DND-41 (cell line): Measurements from ENCODE around the gene PIAS2.
"Not testable (repeated sequence)": the region's sequence is repeated elsewhere in the genome, so short reads cannot be mapped to it uniquely, and the experiment has no call there.

Experiments
- ATAC-seq: fragments of 200-7000 bp; cut with Tn5 transposase; 3 replicates; pipeline ENCODE4 v1.9.1; 2021; ENCODE audit warnings: low read depth; ENCODE audit not compliant: insufficient read depth
- DNase-seq: peaks from one replicate; pipeline ENCODE4 v3.0.0-alpha.2; 2020
- H2AFZ ChIP-seq: 2 replicates; pipeline ENCODE4 v1.6.0; 2012; ENCODE audit warnings: low read depth, low read length
- H3K27ac ChIP-seq: 2 replicates; pipeline ENCODE4 v1.5.1; 2012; ENCODE audit warnings: low read length, inconsistent platforms
- H3K27me3 ChIP-seq: fragments of 200-600 bp; sonication (generic); 2 replicates; pipeline ENCODE4 v1.6.0; 2012; ENCODE audit warnings: low read length, mild to moderate bottlenecking, inconsistent platforms; ENCODE audit not compliant: insufficient read depth, poor library complexity
- H3K36me3 ChIP-seq: 2 replicates; pipeline ENCODE4 v1.5.1; 2012; ENCODE audit warnings: low read length, inconsistent platforms; ENCODE audit not compliant: insufficient read depth
- H3K4me1 ChIP-seq: 2 replicates; pipeline ENCODE4 v1.5.1; 2012; ENCODE audit warnings: mild to moderate bottlenecking, low read length; ENCODE audit not compliant: insufficient read depth
- H3K4me2 ChIP-seq: 2 replicates; pipeline ENCODE4 v1.6.0; 2012; ENCODE audit warnings: mild to moderate bottlenecking, moderate library complexity, low read length, inconsistent platforms; ENCODE audit not compliant: insufficient read depth
- H3K4me3 ChIP-seq, 2 experiments: fragments of 200-600 bp in 1 of 2; shearing (Covaris generic) in 1 of 2; 2 replicates each; pipeline ENCODE4 v1.5.1; 2012 to 2016; ENCODE audit warnings: inconsistent platforms in 2 of 2, low read length in 2 of 2, mild to moderate bottlenecking in 2 of 2, low read depth in 1 of 2, moderate library complexity in 1 of 2
- H3K79me2 ChIP-seq: 2 replicates; pipeline ENCODE4 v1.6.0; 2012; ENCODE audit warnings: low read length, inconsistent platforms; ENCODE audit not compliant: insufficient read depth
- H3K9ac ChIP-seq: 2 replicates; pipeline ENCODE4 v1.6.0; 2012; ENCODE audit warnings: low read depth, mild to moderate bottlenecking, inconsistent platforms, low read length, moderate library complexity
- H3K9me3 ChIP-seq: 2 replicates; pipeline ENCODE4 v1.5.1; 2012; ENCODE audit warnings: low read length, moderate library complexity, mild to moderate bottlenecking, inconsistent platforms; ENCODE audit not compliant: insufficient read depth, severe bottlenecking
- H4K20me1 ChIP-seq: 2 replicates; pipeline ENCODE4 v1.6.0; 2012; ENCODE audit warnings: low read length; ENCODE audit not compliant: insufficient read depth
- CTCF ChIP-seq: IDR thresholded peaks from 2 replicates; pipeline ENCODE4 v1.5.1; 2012; ENCODE audit warnings: borderline replicate concordance, low read length, moderate library complexity, mild to moderate bottlenecking; ENCODE audit not compliant: poor library complexity, severe bottlenecking; ENCODE audit errors: extremely low read depth
- EZH2 ChIP-seq: IDR thresholded peaks from 3 replicates; pipeline ENCODE4 v1.6.1; 2012; ENCODE audit warnings: borderline replicate concordance, low read depth, mild to moderate bottlenecking, moderate library complexity, low read length, inconsistent platforms; ENCODE audit not compliant: severe bottlenecking

Gene PIAS2

GRCh38 chr18:46842583-46842982 is 74.7 kb downstream of the PIAS2 start:
- DNase-seq (no peak), ATAC-seq (no peak)
- Histone ChIP-seq H3K4me1 (no peaks in the 10 kb centered on the region), H3K79me2 (no peaks in the 10 kb centered on the region), H3K27me3 (no peaks in the 10 kb centered on the region), H4K20me1 (no peaks in the 10 kb centered on the region), H2AFZ (no peak overlapping the region), H3K9ac (no peak overlapping the region), H3K36me3 (peaks cover 29% of the 10 kb centered on the region; the same call in 1 of the 2 replicates), H3K4me3 (no peak overlapping the region), H3K9me3 (no peaks in the 10 kb centered on the region), H3K4me2 (no peak overlapping the region), H3K27ac (no peak overlapping the region)
- TF ChIP-seq CTCF (no peak), EZH2 (no peak)

- no peaks in the 10 kb centered on the region for H3K4me1 ChIP-seq
- no peaks in the 10 kb centered on the region for H4K20me1 ChIP-seq
- H3K9ac ChIP-seq = no peak overlapping the region
- no peaks in the 10 kb centered on the region for H3K79me2 ChIP-seq
- ATAC-seq (no peak), DNase-seq (no peak)
- H3K36me3 ChIP-seq = peaks cover 49% of the 10 kb centered on the region
- H3K4me2 ChIP-seq = no peak overlapping the region
- no peak overlapping the region for H3K4me3 ChIP-seq
- H3K9me3 ChIP-seq = no peaks in the 10 kb centered on the region
- no peak for TF ChIP-seq CTCF
- no peak for TF ChIP-seq EZH2
- no peaks in the 10 kb centered on the region for H3K27me3 ChIP-seq
- H2AFZ ChIP-seq = no peak overlapping the region
- no peak overlapping the region for H3K27ac ChIP-seq
Measured at GRCh38 chr18:46833899-46834298, 83.4 kb downstream of the PIAS2 start.

GRCh38 chr18:46832849-46833248 is 84.5 kb downstream of the PIAS2 start:
- ATAC-seq = no peak
- DNase-seq = no peak

GRCh38 chr18:46832422-46832821 is 84.9 kb downstream of the PIAS2 start:
- DNase-seq, ATAC-seq, H3K4me3 ChIP-seq, H3K4me1 ChIP-seq, H3K9ac ChIP-seq, H3K4me2 ChIP-seq, H2AFZ ChIP-seq, H3K27ac ChIP-seq, H3K9me3 ChIP-seq, H4K20me1 ChIP-seq, H3K27me3 ChIP-seq, H3K79me2 ChIP-seq: not testable (repeated sequence)
- H3K36me3 ChIP-seq = peaks cover 55% of the 10 kb centered on the region

More at GRCh38 chr18:46832849-46833248, 84.5 kb downstream of the PIAS2 start:
- H3K4me3 ChIP-seq = no peak overlapping the region
- peaks cover 55% of the 10 kb centered on the region for H3K36me3 ChIP-seq
- H4K20me1 ChIP-seq = no peaks in the 10 kb centered on the region
- H3K27me3 ChIP-seq = no peaks in the 10 kb centered on the region
- no peak for TF ChIP-seq CTCF
- no peak for TF ChIP-seq EZH2
- no peaks in the 10 kb centered on the region for H3K79me2 ChIP-seq
- H2AFZ ChIP-seq = no peak overlapping the region
- no peak overlapping the region for H3K9ac ChIP-seq
- no peak overlapping the region for H3K27ac ChIP-seq
- H3K4me2 ChIP-seq = no peak overlapping the region
- H3K4me1 ChIP-seq = no peaks in the 10 kb centered on the region
- no peaks in the 10 kb centered on the region for H3K9me3 ChIP-seq
